HCT116 (cell line): ENCODE results near the gene HOMER2. TPM values are rescaled to one million over a fixed set of nuclear protein-coding genes. Genes with fewer than 3 reads are reported as not detected.

Experiments
- ATAC-seq: fragments of 200-7000 bp; cut with Tn5 transposase; 2 replicates; pipeline ENCODE4 v1.9.1; 2020; ENCODE audit warnings: mild to moderate bottlenecking, moderate library complexity
- BruUV-seq: library from RNA; stranded (reverse); fragments of 400-500 nt; replicated peaks from 2 replicates; lab custom pipeline; 2021; lab: Mats Ljungman, UMichigan
- CTCF ChIA-PET: fragments of 300-600 bp; sonication (Branson Sonifier 250); formaldehyde crosslinking; loops from one replicate; lab custom pipeline; 2021; ENCODE audit warnings: antibody characterized with exemption; lab: Charles Lee
- POLR2A ChIA-PET: fragments of 300-600, 350-600 bp; sonication (Branson Sonifier 250); formaldehyde crosslinking; loops from one replicate; lab custom pipeline; 2021; ENCODE audit warnings: antibody characterized with exemption; lab: Charles Lee
- RAD21 ChIA-PET, 2 experiments: fragments of 300-600 bp; sonication (Branson Sonifier 250); formaldehyde crosslinking; loops; one replicate each; lab custom pipeline; 2023; ENCODE audit warnings: low total read pairs in 2 of 2; ENCODE audit not compliant: uncharacterized antibody in 2 of 2, unreplicated experiment in 2 of 2, low non-redundant PET in 1 of 2; lab: Charles Lee
- DNase-seq: peaks from one replicate; pipeline ENCODE4 v3.0.0-alpha.2; 2010; ENCODE audit warnings: low read depth, low spot score
- H2AFZ ChIP-seq: fragments of 200-600 bp; shearing (Covaris generic), sonication (generic); 2 replicates; pipeline ENCODE4 v1.6.1; 2017; ENCODE audit warnings: low read depth, mixed run types, mixed read lengths, antibody characterized with exemption, low read length; ENCODE audit not compliant: poor library complexity, severe bottlenecking
- H3K27ac ChIP-seq: 2 replicates; pipeline ENCODE4 v1.5.1; 2012; ENCODE audit warnings: low read depth, low read length
- H3K27me3 ChIP-seq: fragments of 200-600 bp; sonication (generic); 2 replicates; pipeline ENCODE4 v1.6.1; 2016; ENCODE audit warnings: mixed run types, low read length, mixed read lengths; ENCODE audit not compliant: insufficient read depth
- H3K36me3 ChIP-seq, 2 experiments: fragments of 200-500 bp in 1 of 2; fragments of 200-600 bp in 1 of 2; sonication (Bioruptor generic) in 1 of 2; sonication (generic) in 1 of 2; 2 replicates each; pipeline versions ENCODE4 v1.5.1 to v1.6.1; 2014 to 2016; ENCODE audit warnings: low read length in 2 of 2, inconsistent platforms in 1 of 2, mixed read lengths in 1 of 2, mixed run types in 1 of 2; ENCODE audit not compliant: insufficient read depth in 2 of 2, control insufficient read depth in 1 of 2
- H3K4me1 ChIP-seq, 2 experiments: fragments of 200-600 bp in 1 of 2; sonication (generic) in 1 of 2; 2 replicates each; pipeline versions ENCODE4 v1.5.1 to v1.6.1; 2012 to 2017; ENCODE audit warnings: low read length in 2 of 2, inconsistent platforms in 1 of 2, mild to moderate bottlenecking in 1 of 2, mixed read lengths in 1 of 2, mixed run types in 1 of 2, moderate library complexity in 1 of 2; ENCODE audit not compliant: insufficient read depth in 2 of 2, control insufficient read depth in 1 of 2
- H3K4me2 ChIP-seq: fragments of 200-600 bp; sonication (generic); 2 replicates; pipeline ENCODE4 v1.6.1; 2017; ENCODE audit warnings: mixed run types, low read length, mixed read lengths
- H3K4me3 ChIP-seq, 2 experiments: fragments of 200-600 bp in 1 of 2; sonication (generic) in 1 of 2; replicated peaks in 1 of 2; 2 replicates each; pipeline ENCODE4 v1.5.1; 2011 to 2016; ENCODE audit warnings: low read length in 2 of 2, control low read depth in 1 of 2, low read depth in 1 of 2, mild to moderate bottlenecking in 1 of 2, mixed read lengths in 1 of 2, mixed run types in 1 of 2
- H3K79me2 ChIP-seq: fragments of 200-600 bp; sonication (generic); 2 replicates; pipeline ENCODE4 v1.6.1; 2017; ENCODE audit warnings: mild to moderate bottlenecking, mixed run types, low read length, moderate library complexity, mixed read lengths; ENCODE audit not compliant: insufficient read depth
- H3K9ac ChIP-seq: fragments of 200-600 bp; sonication (generic); 2 replicates; pipeline ENCODE4 v1.6.1; 2016; ENCODE audit warnings: low read length, mixed read lengths
- H3K9me2 ChIP-seq: fragments of 200-600 bp; sonication (generic), shearing (Covaris generic); 2 replicates; pipeline ENCODE4 v1.6.1; 2017; ENCODE audit warnings: mixed run types, mild to moderate bottlenecking, moderate library complexity; ENCODE audit not compliant: insufficient read depth
- H3K9me3 ChIP-seq, 2 experiments: fragments of 200-500 bp in 1 of 2; fragments of 200-600 bp in 1 of 2; sonication (Bioruptor generic) in 1 of 2; sonication (generic) in 1 of 2; 2 replicates each; pipeline ENCODE4 v1.6.1; 2014 to 2017; ENCODE audit warnings: low read length in 2 of 2, mixed read lengths in 2 of 2, inconsistent platforms in 1 of 2, low read depth in 1 of 2, mild to moderate bottlenecking in 1 of 2, mixed run types in 1 of 2, moderate library complexity in 1 of 2; ENCODE audit not compliant: control insufficient read depth in 1 of 2, insufficient read depth in 1 of 2
- H4K20me1 ChIP-seq: fragments of 200-600 bp; sonication (generic), shearing (Covaris generic); 2 replicates; pipeline ENCODE4 v1.6.1; 2017; ENCODE audit warnings: mixed run types, mild to moderate bottlenecking, moderate library complexity; ENCODE audit not compliant: insufficient read depth
- RAD21 ChIP-seq: IDR thresholded peaks from 2 replicates; pipeline ENCODE4 v1.6.1; 2012; ENCODE audit warnings: low read depth, mild to moderate bottlenecking
- SP1 ChIP-seq: IDR thresholded peaks from 2 replicates; pipeline ENCODE4 v1.6.1; 2012; ENCODE audit warnings: low read depth
- ZFX ChIP-seq: fragments of 450-650 bp; IDR thresholded peaks from 2 replicates; pipeline ENCODE4 v1.6.1; 2017
- intact Hi-C: fragments of 100-400 bp; cut with micrococcal nuclease; formaldehyde crosslinking; loops from 2 replicates; pipeline ENCODE4 v1.10.0; 2022
- total RNA-seq: library from RNA; stranded (reverse); gene quantifications from one replicate; pipeline ENCODE4 v1.2.1, GENCODE V29; 2021; ENCODE audit not compliant: unreplicated experiment
- TF ChIP-seq, protein P1 (sequence below): IDR thresholded peaks from 2 replicates; pipeline ENCODE4 v1.6.1; 2012
- TF ChIP-seq, protein P2 (sequence below): IDR thresholded peaks from 2 replicates; pipeline ENCODE4 v1.6.1; 2012; ENCODE audit warnings: low read depth

HOMER2 gene
- total RNA-seq, 1 experiment from 2014 or later, result 3.9 TPM

DNA sequence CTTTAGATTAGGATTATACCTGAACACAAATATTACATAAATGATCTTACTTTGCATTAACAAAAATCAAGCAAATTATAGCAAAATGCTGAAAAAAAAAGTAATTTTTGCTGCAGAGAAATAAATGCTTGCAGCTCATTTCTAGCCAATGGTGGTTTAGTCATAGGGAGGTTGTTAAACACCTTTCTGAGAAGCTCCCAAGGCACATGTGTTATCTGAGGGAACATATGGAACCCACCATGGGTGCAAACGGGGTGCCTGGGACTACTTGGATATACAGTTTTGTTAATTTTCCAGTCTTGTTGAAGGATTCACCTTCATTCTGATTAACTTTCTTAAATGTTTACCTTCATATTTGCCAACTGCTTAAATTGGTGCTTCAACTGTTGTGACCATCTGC lies 24.6 kb upstream of the HOMER2 start (continued):
- TF ChIP-seq, protein P1, sequence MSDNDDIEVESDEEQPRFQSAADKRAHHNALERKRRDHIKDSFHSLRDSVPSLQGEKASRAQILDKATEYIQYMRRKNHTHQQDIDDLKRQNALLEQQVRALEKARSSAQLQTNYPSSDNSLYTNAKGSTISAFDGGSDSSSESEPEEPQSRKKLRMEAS, result no peak
- TF ChIP-seq, protein P2, sequence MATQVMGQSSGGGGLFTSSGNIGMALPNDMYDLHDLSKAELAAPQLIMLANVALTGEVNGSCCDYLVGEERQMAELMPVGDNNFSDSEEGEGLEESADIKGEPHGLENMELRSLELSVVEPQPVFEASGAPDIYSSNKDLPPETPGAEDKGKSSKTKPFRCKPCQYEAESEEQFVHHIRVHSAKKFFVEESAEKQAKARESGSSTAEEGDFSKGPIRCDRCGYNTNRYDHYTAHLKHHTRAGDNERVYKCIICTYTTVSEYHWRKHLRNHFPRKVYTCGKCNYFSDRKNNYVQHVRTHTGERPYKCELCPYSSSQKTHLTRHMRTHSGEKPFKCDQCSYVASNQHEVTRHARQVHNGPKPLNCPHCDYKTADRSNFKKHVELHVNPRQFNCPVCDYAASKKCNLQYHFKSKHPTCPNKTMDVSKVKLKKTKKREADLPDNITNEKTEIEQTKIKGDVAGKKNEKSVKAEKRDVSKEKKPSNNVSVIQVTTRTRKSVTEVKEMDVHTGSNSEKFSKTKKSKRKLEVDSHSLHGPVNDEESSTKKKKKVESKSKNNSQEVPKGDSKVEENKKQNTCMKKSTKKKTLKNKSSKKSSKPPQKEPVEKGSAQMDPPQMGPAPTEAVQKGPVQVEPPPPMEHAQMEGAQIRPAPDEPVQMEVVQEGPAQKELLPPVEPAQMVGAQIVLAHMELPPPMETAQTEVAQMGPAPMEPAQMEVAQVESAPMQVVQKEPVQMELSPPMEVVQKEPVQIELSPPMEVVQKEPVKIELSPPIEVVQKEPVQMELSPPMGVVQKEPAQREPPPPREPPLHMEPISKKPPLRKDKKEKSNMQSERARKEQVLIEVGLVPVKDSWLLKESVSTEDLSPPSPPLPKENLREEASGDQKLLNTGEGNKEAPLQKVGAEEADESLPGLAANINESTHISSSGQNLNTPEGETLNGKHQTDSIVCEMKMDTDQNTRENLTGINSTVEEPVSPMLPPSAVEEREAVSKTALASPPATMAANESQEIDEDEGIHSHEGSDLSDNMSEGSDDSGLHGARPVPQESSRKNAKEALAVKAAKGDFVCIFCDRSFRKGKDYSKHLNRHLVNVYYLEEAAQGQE, result no peak

DNA sequence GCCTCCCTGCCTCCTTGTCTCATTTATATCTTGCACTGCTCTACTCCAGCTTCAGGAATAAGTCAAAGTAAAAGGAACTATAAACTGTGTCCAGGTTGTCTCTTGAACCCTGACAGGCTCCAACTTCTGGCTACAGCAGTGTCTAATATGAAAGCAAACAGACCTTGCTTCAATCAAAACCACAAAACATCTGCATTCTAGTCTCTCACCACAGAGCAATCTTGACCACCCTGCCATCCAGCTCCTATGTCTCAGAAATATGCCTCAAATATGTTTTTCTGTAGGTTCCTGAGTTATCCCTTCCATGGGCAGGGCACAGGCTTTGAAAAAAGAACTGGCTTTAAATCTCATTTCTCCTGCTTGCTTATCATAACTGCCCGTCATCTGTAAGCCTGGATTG lies 20.5 kb upstream of the HOMER2 start:
- no peak overlapping the region for H3K4me3 ChIP-seq
- BruUV-seq, result no TSS peak
- no peak for DNase-seq
- CTCF ChIA-PET, result no interaction called here
- H3K27ac ChIP-seq, result no peak overlapping the region
- 0 out of 2 replicates have a peak, but pooled peaks cover 4% of the 10 kb centered on the region for H3K27me3 ChIP-seq
- ATAC-seq, result no peak
- POLR2A ChIA-PET, result no interaction called here
- H3K36me3 ChIP-seq, result no peaks in the 10 kb centered on the region
- TF ChIP-seq ZFX (no peak), RAD21 (no peak), SP1 (no peak)
- intact Hi-C loops, result no loop called here
- H3K9me3 ChIP-seq, result no peaks in the 10 kb centered on the region
- no peaks in the 10 kb centered on the region for H3K79me2 ChIP-seq
- no peak overlapping the region for H3K4me2 ChIP-seq
- H4K20me1 ChIP-seq, result no peaks in the 10 kb centered on the region
- no peaks in the 10 kb centered on the region for H3K4me1 ChIP-seq
- RAD21 ChIA-PET, result no interaction called here
- H3K9me2 ChIP-seq, result no peaks in the 10 kb centered on the region
- no peak overlapping the region for H3K9ac ChIP-seq
- H2AFZ ChIP-seq, result no peak overlapping the region
